ENCODE results near the gene HAUS7. TPM values are rescaled to one million over a fixed set of nuclear protein-coding genes. Genes with fewer than 3 reads are reported as not detected.

Gene HAUS7
- total and polyA plus RNA-seq, 2 of the 8 experiments (the other 6 are each of a cell fraction or from before 2014, with no cell fraction given), result 45.4 to 54.0 TPM

DNA sequence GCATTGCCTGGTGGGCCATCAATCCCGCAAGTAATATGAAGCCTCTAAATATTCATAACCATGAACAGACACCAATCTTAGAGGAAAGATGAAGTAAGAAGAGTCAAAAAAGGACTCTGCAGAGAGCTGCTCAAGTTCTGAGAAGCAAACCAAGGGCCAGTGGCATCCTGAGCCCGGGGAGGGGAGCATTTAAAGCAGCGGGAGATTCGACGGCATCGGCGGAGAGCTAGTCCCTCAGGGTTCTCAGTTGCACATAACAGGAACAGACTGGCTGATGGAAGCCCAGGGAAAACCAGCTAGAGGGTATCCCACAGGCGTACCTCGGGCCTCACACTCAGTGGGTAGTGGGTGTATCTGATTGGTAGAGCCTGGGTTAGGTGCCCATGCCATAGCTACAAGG is 64.4 kb downstream of the HAUS7 start:
- no peak overlapping the region for H4K5ac ChIP-seq (ENCODE audit: insufficient read length, low read depth, low read length)
- no peak overlapping the region for H2BK15ac ChIP-seq (ENCODE audit: low read length)
- no peak overlapping the region for H2BK20ac ChIP-seq (ENCODE audit: low read length)
- H4K20me1 ChIP-seq (replicated peaks in 1 of 2; ENCODE audit: control insufficient read depth in 1 of 2, insufficient read depth in 2 of 2, low read length in 2 of 2), result no peaks in the 10 kb centered on the region
- no peaks in the 10 kb centered on the region for H3K4me1 ChIP-seq (replicated peaks in 1 of 4; ENCODE audit: control insufficient read depth in 3 of 4, insufficient read depth in 4 of 4, low read length in 3 of 4)
- ChIA-PET POLR2A (ENCODE audit: partially characterized antibody) (no interaction called here), CTCF (ENCODE audit: partially characterized antibody) (interaction anchor here (1.2 to 1.6 kb wide), 5 partner anchors 12 to 101 kb away, joined by 3 to 6 read pairs (median 3); no protein-coding TSS in a partner anchor)
- no peak overlapping the region for H2BK12ac ChIP-seq (ENCODE audit: low read depth, low read length)
- no peaks in the 10 kb centered on the region for H3K79me2 ChIP-seq (ENCODE audit: control insufficient read depth in 1 of 2, insufficient read depth in 2 of 2, low read length in 2 of 2)
- DNase-seq (ENCODE audit: low read depth in 1 of 2, low spot score in 2 of 2), result no peak
- no peak overlapping the region for H4K8ac ChIP-seq (ENCODE audit: extremely low read depth, insufficient read depth, low read length)
- TF ChIP-seq HDAC2 (IDR thresholded peaks at IDR 0.05; ENCODE audit: borderline replicate concordance in 1 of 2, low read depth in 2 of 2, low read length in 2 of 2), result no peak
- TF ChIP-seq, protein P1, sequence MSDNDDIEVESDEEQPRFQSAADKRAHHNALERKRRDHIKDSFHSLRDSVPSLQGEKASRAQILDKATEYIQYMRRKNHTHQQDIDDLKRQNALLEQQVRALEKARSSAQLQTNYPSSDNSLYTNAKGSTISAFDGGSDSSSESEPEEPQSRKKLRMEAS (IDR thresholded peaks at IDR 0.05), result no peak
- no peak for TF ChIP-seq EGR1 (IDR thresholded peaks at IDR 0.05; ENCODE audit: borderline replicate concordance, low read depth, low read length)
- H3K18ac ChIP-seq (ENCODE audit: extremely low read depth, low read length), result no peak overlapping the region
- FAIRE-seq, result no peak
- H2AK5ac ChIP-seq (ENCODE audit: low read depth, low read length), result no peak overlapping the region
- H3K4me2 ChIP-seq (ENCODE audit: insufficient read depth in 1 of 2, low read depth in 2 of 2, low read length in 2 of 2), result no peak overlapping the region
- H2BK120ac ChIP-seq (replicated peaks; ENCODE audit: low read depth, low read length), result no peak overlapping the region
- H3K56ac ChIP-seq (replicated peaks; ENCODE audit: insufficient read length, low read depth, low read length), result no peak overlapping the region
- H3K9me3 ChIP-seq (ENCODE audit: insufficient read depth in 2 of 2, low read depth in 1 of 2, low read length in 1 of 2), result no peaks in the 10 kb centered on the region; a peak in 1 of 4 replicates
- 92% methylated on average over 8 of the region's 9 CpGs; no CpG with 5 or more reads in 1 of the 2 experiments for WGBS, 2 experiments (ENCODE audit: extremely low coverage in 1 of 2, insufficient coverage in 1 of 2, insufficient read length in 1 of 2, insufficient replicate concordance in 2 of 2, low coverage in 1 of 2, low lambda C conversion rate in 2 of 2, missing lambda C conversion rate in 1 of 2)
- H2BK5ac ChIP-seq (ENCODE audit: low read depth, low read length), result no peak overlapping the region
- H3K23ac ChIP-seq (ENCODE audit: insufficient read length), result no peak overlapping the region
- no peak overlapping the region for H3K4me3 ChIP-seq (ENCODE audit: extremely low read depth in 1 of 4, insufficient read depth in 2 of 4, low read depth in 3 of 4, low read length in 4 of 4)
- H3K27me3 ChIP-seq (replicated peaks in 1 of 4; ENCODE audit: control insufficient read depth in 3 of 4, extremely low read depth in 1 of 4, insufficient read depth in 3 of 4, low read length in 3 of 4), result peaks cover 2 to 7% (median 5%) of the 10 kb centered on the region in 4 experiments; a peak in 6 of 7 replicates
- H3K14ac ChIP-seq (ENCODE audit: insufficient read length), result no peak overlapping the region
- H3K79me1 ChIP-seq (ENCODE audit: low read depth, low read length), result no peaks in the 10 kb centered on the region
- no peaks in the 10 kb centered on the region for H3K36me3 ChIP-seq (ENCODE audit: control insufficient read depth in 2 of 4, insufficient read depth in 4 of 4, low read length in 3 of 4)
- no peaks in the 10 kb centered on the region for H3K23me2 ChIP-seq (ENCODE audit: low read depth, low read length)
- no peak overlapping the region for H3K4ac ChIP-seq (replicated peaks; ENCODE audit: insufficient read length, low read depth, low read length)
- no peak overlapping the region for H3K27ac ChIP-seq (ENCODE audit: low read depth, low read length)
- H4K91ac ChIP-seq (replicated peaks; ENCODE audit: insufficient read length, low read length), result no peak overlapping the region
- no peak overlapping the region for H3K9ac ChIP-seq (replicated peaks in 1 of 4; ENCODE audit: extremely low read depth in 1 of 4, low read depth in 3 of 4, low read length in 3 of 4)
- no peak overlapping the region for H2AFZ ChIP-seq (ENCODE audit: low read length)
